GM21619 (cell line): ENCODE measurements around the gene SEMA3F.

ENCODE experiments used
- ATAC-seq: cut with Tn5 transposase; IDR thresholded peaks from one replicate; pipeline ENCODE4 v1.9.1; 2021; ENCODE audit not compliant: unreplicated experiment

The SEMA3F gene

DNA sequence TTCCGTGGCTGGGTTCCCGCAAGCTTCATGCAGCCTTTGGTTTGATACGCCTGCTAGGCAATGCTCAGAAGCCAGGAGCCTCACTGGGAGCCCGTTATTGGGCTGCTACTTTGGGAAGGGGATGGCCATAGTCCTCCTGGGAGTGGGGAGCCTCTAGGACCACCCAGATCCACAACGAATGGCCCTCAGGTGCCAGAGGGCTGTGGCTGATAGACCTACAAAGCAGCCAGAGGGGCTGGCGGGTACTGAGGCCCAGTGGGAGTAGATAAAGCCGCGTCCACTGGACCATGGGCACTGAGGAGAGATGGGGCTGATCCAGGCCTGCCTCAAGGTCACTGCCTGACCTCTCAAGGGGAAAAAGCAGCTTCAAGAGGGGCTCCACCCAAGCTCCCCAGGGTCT, 37.0 kb downstream of the SEMA3F start:
- ATAC-seq = no peak

DNA sequence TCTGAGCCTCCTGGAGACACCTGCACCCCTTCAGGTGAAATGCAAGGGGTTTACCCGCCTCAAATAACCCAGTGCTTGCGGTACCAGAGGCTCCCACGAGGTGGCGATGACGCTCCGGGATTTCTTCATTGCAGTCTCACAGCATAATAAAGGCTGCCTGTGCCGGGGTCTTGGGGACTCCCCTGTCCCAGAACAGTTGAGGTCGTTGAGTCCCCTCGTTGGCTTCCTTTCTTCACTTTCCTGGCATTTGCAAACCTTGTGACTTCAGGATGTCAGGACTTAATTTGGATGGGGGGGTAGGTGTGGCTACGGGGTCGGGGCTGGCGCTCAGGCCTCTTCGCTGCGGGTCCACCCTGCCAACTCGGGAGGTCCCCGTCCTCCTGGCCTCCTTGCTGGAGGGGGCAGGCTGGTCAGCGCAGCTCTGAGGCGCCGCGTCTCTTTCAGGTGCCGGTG, 37.6 kb downstream of the SEMA3F start:
- ATAC-seq = no peak

DNA sequence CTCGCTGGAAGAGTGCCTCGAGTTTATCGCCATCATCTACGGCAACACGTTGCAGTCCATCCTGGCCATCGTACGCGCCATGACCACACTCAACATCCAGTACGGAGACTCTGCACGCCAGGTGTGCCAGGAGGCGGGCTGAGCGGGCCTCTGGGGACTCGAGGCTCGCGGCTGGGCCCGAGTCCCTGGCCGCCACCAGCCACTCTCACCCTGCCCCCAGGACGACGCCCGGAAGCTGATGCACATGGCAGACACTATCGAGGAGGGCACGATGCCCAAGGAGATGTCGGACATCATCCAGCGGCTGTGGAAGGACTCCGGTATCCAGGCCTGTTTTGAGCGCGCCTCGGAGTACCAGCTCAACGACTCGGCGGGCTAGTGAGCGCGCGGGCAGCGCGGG, 38.2 kb downstream of the SEMA3F start:
- ATAC-seq = no peak

DNA sequence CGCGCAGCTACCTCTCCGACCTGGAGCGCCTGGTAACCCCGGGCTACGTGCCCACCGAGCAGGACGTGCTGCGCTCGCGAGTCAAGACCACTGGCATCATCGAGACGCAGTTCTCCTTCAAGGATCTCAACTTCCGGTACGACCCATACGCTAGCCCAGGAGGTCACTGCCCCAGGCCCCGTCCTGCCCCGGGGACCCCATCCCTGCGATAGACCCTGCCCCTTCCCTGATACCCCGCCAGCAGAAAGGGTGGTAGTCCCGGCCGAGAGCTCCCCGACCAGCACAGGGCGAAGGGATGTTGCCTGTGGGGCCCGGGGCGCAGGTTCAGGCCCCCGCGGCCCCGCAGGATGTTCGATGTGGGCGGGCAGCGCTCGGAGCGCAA, 38.6 kb downstream of the SEMA3F start:
- no peak for ATAC-seq

DNA sequence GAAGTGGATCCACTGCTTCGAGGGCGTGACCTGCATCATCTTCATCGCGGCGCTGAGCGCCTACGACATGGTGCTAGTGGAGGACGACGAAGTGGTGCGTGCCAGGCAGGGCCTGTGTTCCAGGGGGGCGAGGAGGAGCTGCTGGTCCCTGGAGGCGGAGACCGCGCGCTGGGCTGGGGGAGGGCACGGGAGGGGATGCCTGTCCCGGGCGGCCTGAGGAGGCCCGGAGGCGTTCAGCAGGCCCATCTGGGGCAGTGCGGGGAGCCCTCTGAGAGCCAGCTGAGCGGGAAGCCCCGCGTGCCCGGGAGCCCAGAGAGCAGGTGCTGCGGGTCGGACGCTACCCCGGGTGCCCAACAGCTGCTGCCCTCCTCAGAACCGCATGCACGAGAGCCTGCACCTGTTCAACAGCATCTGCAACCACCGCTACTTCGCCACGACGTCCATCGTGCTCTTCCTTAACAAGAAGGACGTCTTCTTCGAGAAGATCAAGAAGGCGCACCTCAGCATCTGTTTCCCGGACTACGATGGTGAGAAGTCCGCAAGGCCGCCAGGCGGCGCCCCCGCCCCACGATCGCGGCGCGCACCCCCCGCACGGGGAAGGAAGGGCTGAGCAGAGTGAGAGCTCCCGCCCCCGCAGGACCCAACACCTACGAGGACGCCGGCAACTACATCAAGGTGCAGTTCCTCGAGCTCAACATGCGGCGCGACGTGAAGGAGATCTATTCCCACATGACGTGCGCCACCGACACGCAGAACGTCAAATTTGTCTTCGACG, 39.2 kb downstream of the SEMA3F start:
- ATAC-seq = no peak

DNA sequence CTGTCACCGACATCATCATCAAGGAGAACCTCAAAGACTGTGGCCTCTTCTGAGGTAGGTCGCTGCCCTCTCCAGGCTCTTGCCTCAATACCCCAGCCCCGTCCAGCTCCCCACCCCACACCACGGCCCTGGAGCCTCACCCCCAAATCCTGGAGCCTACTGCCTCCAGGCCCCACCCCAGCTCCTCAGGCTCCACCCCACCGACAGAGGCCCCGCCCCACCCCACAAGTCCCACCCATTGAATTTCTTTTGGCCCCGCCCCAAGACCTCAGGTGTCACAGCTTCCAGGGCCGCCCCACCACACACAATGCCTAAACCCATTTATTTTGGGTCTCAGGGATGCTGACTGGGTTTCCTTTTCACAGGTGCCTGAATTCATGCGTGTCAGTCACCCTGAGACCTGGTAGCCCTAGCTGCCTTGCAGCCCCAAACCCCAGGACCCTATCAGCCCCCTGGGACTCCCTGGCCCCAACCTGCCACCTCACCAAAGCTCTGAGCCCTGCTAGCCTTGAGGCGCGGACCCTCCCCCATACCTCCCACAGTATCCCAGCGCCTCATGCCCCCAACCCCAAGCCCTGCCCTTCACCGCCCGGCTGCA, 39.9 kb downstream of the SEMA3F start:
- no peak for ATAC-seq

DNA sequence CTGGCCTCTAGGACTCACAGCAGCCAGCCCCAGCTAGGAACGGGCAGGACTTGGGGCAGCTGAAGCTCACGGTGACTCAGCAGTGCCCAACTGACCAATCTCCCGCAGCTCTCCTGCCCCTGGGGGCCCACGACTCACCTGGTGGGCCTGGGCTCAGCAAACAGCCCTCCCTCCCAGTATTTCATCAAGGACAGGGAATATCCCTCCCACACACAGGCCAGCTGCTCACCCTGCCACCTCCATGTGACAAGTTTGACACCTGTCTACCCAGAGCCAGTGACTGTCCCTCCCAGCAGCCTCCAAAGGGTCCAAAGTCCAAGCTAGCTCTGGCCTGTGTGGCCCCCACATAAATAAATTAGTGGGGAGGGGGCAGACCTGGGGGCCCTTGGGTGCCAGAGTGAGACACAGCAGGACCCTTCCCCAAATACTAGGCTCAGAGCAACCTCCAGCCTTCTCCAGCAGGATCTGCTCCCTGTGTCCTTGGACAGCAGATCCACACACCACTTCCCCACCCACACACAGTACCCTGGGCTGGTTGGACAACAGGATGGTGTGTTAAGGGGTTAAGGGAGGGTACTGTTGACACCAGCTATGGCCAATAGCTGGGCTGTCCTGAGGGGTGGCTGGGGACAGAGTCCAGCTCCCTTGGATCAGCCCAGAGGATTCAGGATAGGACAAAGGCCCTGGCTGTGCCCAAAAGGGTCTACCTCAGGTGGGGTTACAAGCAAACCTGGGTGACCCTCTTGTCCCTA, 40.6 kb downstream of the SEMA3F start:
- no peak for ATAC-seq

DNA sequence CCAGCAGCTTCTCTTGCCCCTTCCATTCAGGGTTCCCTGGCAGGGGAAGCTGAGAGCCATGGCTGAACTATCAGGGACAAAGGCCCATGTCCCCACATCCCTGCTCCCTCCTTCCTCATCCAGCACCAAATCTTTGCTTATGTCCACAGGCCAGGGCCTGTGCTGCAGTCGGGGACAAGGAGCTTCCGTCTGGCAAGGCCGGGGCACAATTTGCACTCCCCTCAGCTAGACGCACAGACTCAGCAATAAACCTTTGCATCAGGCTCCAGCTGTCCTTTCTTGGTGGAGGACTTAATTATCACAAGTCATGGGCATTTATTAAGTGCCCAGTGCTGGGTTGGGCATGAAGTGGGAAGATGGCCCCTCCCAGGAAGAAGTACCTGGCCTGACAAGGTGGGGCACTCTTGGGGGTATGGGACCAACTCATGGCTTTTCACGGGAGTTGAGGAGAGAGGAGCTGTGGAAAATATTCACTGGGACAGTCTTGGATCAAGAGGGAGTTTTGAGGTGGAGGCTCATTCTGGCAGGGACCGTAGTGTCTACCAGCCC, 41.2 kb downstream of the SEMA3F start:
- no peak for ATAC-seq

DNA sequence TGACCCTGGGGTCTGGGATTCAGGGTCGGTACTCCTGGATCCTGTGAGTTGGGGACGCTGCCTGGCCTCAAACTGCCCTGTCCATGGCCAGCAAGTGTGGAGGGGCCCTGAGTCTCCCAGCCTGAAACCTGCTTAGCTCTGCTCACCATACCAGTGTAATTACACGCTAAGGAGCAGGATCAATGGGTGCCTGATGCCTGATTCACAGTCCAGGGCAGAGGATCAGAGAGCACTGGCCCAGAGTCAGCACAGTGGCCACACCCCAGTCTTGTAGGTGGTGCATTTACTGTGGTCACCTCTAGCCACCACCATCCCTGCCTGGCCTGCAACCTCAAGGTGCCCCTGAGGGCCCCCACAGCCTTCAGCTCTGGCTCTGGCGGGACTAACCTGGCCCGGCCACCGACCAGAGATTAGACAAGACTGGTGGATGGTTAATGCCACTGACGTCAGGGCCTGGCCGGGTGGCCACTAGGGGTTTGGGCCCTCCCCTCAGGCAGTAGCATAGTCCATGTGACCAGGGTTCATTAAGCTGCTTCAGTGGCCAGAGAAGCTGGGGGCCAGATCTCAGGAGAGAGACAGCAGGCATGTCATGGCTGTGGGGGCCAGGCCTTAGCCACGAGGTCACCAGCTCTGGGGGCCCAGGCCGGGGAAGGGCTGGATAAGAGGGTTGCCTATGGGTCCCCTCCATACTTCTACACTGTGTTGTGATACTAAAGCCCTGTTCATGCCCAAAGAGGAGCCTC, 46.6 kb downstream of the SEMA3F start:
- no peak for ATAC-seq

DNA sequence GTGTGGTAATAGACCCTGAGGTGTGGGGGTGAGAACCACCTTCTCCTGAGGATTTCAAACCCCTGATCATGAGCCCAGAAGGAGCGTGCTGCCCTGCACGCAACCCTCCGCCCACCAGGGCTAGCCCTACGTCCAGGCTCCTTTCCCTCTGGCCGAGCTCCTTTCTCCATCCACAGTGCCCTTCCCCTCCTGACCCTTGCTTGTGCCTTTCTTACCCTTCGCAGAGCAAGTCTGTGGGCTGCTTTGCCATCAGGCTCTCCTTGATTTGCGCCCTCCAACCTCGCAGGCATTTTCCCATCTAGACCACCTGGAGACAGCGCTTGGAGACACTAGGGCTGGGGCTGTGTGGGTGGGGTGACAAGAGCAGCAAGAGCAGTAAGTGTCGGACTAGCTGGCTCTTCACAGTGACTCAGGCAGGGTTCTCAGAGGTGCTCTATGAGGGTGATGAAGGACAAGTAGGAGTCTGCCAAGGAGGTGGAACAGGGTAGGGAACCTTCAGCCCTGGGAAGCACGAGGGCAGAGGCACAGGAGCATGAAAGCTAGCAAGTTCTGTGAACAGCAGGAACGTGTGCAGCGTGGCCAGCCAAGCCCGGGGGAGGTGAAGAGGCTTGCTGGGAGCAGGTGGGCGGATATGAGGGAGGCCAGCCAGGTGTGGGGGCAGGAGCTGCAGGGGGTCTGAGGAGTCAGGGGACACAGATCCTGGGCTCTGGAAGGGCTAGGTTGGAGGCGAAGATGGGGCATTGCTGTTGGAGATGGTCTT, 47.4 kb downstream of the SEMA3F start:
- ATAC-seq = no peak

DNA sequence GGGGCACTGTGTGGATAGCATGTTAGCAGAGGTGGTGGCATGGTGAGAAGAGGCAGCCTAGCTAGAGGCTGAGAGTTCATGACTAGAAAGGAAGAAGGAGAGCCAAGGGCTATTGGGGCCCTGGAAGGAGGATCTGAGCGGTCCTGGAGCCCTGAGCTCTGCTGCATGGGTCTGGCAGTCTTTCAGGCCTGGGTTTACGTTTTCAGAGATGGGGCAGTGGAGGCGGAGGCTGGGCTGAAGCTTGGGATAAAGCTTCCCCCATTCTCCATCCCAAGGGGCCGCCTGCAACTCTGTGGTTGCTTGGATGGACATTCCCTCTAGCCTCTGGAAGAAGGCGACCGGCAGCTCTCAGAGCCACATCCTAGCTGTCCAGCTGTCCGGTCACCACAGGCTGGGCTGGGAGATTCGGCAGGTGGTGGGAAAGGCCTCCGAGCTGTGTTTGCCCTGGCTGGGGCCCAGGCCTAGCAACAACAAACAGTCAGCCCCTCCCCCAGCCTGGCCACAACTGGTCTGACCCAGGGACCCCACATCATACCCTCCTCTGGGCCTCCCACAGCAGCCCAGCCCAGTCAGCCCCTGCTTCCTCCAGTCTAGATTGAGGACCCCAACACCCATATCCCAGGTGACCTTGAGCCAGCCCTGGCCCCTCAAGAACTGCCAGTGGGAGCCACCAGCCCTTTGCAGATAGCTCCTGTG, 48.1 kb downstream of the SEMA3F start:
- ATAC-seq = no peak

DNA sequence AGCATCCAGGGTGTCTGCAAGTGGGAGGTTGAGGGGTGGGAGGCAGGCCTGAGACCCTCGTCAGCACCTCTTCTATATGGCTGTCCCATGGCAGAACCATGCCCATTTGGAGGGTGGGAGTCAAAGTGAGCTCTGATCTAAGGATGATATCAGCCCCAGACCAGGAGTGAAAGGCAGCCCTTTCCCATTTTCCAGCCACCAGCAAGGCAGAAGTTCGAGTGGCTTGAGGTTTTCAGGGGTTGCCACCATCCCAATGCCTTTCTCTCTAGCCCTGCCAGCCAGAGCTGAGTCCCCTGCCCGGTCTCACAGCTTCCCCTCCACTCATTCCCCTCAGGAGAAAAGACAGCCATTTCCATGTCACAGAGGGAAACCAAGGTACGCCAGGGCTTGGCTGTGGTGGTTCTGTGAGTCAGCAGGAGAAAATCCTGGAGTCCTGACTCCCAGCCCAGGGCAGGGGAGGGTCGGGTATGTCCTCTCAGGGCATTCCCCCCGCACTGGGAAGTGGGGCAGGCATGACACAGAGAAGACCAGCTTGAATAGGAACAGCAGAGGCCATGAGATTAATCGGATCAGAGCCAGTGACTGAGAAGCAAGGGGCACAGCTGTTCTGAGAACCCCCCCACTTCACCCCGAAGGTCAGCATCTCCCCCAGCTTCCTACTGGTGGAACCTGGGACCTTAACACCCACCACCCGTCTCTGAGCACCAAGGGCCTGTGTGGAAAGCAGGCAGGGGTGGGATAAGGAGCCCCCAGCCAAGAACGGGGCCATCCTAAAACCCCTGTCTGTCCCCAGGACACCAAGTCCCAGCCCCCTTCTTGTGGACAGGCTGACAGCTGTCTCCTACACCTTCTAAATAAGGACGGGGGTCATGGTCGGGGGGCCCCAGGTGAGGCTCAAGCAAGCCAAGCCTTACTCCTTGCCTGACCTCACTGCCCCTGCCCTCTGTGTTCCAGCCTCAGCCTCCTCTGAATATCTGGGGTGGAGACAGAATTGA, 49.0 kb downstream of the SEMA3F start:
- ATAC-seq = no peak

DNA sequence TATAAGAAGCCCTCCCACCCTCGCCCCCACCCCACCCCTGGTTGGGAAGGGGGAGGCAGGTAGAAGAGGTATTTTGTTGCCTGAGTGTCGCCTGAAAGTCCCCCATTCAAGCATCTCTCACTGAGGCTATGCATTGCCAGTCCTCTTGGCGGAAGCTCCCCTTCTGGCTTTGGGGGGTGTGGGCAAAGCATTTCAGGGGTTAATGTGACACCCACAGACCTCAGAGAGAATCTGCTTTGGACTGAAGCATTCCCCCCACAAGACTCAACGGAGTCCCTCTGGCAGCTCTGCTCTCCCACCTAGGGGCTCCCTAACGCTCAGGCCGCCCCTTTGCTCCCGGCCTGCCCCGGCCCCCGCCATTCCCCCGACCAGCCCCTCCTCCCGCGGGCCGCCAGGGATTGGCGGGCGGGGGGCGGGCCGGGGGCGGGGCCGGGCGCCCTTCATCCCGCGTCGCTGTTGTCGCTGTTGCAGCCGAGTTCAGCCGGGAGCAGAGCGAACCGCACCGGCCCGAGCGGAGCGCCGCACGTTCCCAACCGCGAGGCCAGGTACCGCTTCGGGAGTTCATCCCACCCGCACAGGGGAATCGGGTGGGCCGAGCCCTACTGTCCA, 49.8 kb downstream of the SEMA3F start, which contains the start of gene SLC38A3:
SLC38A3 (plus strand) TSS at position 468 of the 609 bp plus-strand sequence. CDS start 8,929 bp downstream, outside the sequence.
- no peak for ATAC-seq

DNA sequence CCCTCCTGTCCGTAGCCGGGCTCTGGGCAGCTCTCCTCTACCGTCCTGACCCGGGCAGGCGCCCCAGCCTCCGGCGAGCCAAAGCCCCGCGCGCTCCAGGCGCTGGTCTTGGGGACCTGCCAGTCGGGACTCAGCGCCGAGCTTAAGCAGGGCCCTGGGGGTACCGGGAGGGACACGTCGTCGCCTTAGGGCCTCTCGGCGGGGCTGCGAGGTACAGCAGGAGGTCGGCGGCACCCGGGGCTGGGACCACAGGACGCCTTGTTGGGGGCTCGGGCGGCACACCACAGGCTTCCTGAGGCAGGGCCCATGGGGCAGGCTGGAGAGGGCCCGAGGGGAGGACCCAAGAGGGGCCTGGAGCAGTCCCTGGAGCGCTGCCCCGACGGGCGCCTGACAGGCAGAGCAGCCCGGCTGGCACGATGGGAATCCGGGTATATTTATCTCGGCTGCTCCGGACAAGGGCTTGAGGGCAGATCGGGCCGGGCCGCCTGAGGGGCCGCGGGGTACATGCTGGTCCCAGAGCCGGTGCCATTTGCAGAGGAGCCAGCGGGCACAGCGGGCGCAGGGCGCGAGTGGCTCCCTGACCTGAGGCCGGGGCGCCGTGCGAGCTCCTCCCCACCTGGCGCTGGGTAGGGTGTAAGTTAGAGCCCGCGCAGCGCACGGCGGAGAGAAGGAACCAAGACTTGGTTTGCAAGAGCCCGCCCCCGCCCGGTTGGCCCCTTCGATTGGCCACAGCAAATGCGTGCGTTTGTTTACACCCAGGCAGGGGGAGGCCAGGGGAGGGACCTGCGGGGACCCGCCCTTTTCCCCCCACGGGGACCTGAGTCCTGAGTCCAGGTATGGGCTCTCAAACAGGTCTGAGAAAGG, 50.5 kb downstream of the SEMA3F start:
- no peak for ATAC-seq

DNA sequence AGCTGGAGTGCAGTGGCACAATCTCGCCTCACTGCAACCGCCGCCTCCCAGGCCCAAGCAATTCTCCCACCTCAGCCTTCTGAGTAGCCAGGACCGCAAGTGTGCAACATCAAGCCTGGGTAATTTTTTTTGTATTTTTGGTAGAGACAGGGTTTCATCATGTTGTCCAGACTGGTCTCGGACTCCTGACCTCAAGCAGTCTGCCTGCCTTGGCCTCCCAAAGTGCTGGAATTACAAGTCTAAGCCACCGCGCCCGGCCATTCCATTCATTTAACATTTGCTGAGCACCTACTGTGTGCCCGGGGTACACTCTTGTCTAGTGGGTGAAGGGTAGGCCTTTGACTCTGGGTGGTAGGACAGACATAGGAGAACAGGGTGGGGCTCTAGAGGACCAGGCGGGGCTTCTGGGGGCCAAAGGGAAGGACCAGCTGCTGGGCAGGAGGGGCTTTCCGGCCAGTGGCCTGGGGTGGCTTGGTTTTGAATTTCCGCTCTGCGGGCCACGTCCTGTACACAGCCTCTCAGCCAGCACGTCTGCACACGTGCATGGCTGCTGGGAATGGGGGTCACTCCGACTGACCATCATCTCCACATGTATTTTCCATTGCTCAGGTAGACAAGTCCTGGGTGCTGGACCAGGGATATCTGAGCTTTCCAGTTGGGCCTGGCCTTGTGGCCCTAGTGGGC, 52.4 kb downstream of the SEMA3F start:
- no peak for ATAC-seq

DNA sequence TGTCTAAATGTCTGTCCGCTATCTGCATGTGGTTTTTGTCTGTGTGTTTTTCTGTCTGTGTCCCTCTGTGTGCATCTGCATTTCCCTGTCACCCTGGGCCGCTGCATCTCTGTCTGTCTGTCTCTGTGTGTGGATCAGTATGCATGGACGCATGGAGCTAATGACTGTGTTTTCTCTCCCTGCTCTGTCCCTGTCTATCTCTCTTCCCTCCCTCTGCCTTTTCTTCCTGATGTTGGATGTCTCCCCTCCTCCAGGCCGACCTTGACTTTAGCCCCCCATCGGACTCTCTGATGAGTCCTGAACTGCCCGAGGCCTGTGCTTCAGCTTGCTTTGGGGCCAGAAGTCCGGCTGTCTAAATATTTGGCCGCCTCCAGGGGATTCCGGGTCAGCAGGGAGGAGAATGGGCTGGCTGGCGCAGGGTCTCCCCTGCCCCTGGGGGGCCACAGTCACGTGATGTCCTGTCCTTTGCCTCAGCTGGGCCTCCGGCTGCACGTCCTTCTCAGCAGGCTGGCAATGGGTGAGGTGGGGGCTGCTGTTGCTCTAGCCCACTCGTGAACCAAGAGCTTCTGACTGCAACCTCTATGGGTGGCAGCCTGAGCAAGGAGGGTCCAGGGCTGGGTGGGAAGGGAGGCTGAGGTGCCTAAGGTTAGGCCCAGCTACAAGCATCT, 53.7 kb downstream of the SEMA3F start:
- ATAC-seq = no peak
